ENCODE results near the gene ABLIM1. TPM values are rescaled to one million over a fixed set of nuclear protein-coding genes. Genes with fewer than 3 reads are reported as not detected.

The ABLIM1 gene
- total and polyA plus RNA-seq, 2 donors (not counting 1 experiment from before 2014, with no cell fraction given) = 5.3 to 13.6 TPM

DNA sequence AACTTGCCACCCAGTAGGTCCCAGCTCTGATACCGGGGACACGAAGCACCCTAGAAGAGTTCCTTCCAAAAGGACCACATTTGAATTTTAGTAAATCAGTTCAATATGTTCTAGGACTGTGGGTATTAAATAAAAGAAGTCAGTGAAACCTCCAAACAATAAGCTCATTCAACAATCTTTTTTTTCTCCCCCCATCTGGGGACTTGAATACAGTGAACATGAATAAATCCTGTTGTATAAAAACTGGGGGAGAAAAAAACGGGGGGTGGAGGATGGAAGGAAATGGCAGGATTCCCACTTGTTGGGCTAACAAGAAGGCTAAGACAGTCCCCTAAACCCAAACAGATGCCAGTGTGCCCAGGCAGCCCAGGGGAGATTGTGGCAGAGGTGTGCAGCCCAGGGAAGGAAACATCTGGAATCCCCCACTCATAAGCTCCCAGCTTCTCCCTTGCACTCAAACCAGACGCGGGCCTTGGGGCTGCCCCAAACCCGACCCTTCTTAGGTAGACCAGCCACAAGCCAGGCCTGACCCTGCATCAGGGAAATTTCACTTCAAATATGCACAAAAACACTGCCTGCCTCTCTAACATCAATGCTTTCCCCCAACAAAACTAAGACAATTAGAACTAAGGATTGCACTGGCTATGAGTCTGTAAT is 262.6 kb downstream of the ABLIM1 start:
- H3K9ac ChIP-seq (ENCODE audit: insufficient read depth, low read length) = no peak overlapping the region
- no peaks in the 10 kb centered on the region for H3K27me3 ChIP-seq (ENCODE audit: control insufficient read depth, insufficient read depth, low read length)
- TF ChIP-seq EZH2 (IDR thresholded peaks at IDR 0.05; ENCODE audit: low read length, missing control alignments) = no peak
- H3K4me1 ChIP-seq (ENCODE audit: control insufficient read depth, extremely low read depth, insufficient read depth, low read length) = peaks cover 23% of the 10 kb centered on the region
- H3K4me2 ChIP-seq (ENCODE audit: extremely low read depth, insufficient read depth, low read length) = no peak overlapping the region
- DNase-seq (ENCODE audit: low read depth in 2 of 2) = no peak
- H3K9me3 ChIP-seq (ENCODE audit: control insufficient read depth, insufficient read depth, low read depth, low read length) = no peaks in the 10 kb centered on the region
- H3K4me3 ChIP-seq (replicated peaks in 1 of 4; ENCODE audit: control extremely low read depth in 1 of 4, insufficient read depth in 1 of 4, low read depth in 3 of 4, low read length in 4 of 4) = no peak overlapping the region
- H3K36me3 ChIP-seq (ENCODE audit: control insufficient read depth, insufficient read depth, low read length) = no peaks in the 10 kb centered on the region
- no peak overlapping the region for H3K27ac ChIP-seq (ENCODE audit: insufficient read depth, low read length)
- H2AFZ ChIP-seq (ENCODE audit: low read length) = no peak overlapping the region
- H3K79me2 ChIP-seq (ENCODE audit: control insufficient read depth, insufficient read depth, low read length) = no peaks in the 10 kb centered on the region
- H4K20me1 ChIP-seq (ENCODE audit: control insufficient read depth, extremely low read depth, insufficient read depth, low read length) = no peaks in the 10 kb centered on the region

DNA sequence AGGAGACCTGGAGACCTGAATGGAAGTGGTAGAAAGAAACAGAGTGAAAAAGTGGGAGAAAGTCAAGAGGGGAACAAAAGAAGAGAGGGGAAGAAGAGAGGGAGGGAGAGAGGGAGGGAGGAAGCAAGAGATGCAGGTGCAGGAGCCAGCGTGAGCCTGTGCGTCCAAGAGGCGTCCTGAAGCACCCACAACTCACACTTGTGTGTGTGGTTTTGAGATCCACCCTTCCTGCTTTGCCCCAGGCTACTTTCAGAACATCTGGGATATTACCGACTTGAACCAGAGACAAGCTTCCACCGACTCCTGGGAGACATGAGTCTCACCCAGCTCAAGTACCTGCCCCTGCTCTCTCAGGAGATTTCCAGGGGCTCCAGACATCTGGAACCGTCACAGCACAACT is 263.5 kb downstream of the ABLIM1 start:
- no peak for DNase-seq (ENCODE audit: low read depth in 2 of 2)
- Histone ChIP-seq H2AFZ (ENCODE audit: low read length) (no peak overlapping the region), H3K4me1 (ENCODE audit: control insufficient read depth, extremely low read depth, insufficient read depth, low read length) (peaks cover 15% of the 10 kb centered on the region), H3K9ac (ENCODE audit: insufficient read depth, low read length) (no peak overlapping the region), H3K4me3 (replicated peaks in 1 of 4; ENCODE audit: control extremely low read depth in 1 of 4, insufficient read depth in 1 of 4, low read depth in 3 of 4, low read length in 4 of 4) (no peak overlapping the region), H4K20me1 (ENCODE audit: control insufficient read depth, extremely low read depth, insufficient read depth, low read length) (no peaks in the 10 kb centered on the region), H3K36me3 (ENCODE audit: control insufficient read depth, insufficient read depth, low read length) (no peaks in the 10 kb centered on the region), H3K9me3 (ENCODE audit: control insufficient read depth, insufficient read depth, low read depth, low read length) (no peaks in the 10 kb centered on the region), H3K79me2 (ENCODE audit: control insufficient read depth, insufficient read depth, low read length) (no peaks in the 10 kb centered on the region), H3K27me3 (ENCODE audit: control insufficient read depth, insufficient read depth, low read length) (no peaks in the 10 kb centered on the region), H3K4me2 (ENCODE audit: extremely low read depth, insufficient read depth, low read length) (no peak overlapping the region), H3K27ac (ENCODE audit: insufficient read depth, low read length) (no peak overlapping the region)
- TF ChIP-seq, protein P1, sequence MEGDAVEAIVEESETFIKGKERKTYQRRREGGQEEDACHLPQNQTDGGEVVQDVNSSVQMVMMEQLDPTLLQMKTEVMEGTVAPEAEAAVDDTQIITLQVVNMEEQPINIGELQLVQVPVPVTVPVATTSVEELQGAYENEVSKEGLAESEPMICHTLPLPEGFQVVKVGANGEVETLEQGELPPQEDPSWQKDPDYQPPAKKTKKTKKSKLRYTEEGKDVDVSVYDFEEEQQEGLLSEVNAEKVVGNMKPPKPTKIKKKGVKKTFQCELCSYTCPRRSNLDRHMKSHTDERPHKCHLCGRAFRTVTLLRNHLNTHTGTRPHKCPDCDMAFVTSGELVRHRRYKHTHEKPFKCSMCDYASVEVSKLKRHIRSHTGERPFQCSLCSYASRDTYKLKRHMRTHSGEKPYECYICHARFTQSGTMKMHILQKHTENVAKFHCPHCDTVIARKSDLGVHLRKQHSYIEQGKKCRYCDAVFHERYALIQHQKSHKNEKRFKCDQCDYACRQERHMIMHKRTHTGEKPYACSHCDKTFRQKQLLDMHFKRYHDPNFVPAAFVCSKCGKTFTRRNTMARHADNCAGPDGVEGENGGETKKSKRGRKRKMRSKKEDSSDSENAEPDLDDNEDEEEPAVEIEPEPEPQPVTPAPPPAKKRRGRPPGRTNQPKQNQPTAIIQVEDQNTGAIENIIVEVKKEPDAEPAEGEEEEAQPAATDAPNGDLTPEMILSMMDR (conservative IDR thresholded peaks at IDR 0.05 in 1 of 2, IDR thresholded peaks at IDR 0.05 in 1 of 2; ENCODE audit: low read depth in 1 of 2, low read length in 2 of 2) = no peak
- TF ChIP-seq EZH2 (IDR thresholded peaks at IDR 0.05; ENCODE audit: low read length, missing control alignments) = no peak

DNA sequence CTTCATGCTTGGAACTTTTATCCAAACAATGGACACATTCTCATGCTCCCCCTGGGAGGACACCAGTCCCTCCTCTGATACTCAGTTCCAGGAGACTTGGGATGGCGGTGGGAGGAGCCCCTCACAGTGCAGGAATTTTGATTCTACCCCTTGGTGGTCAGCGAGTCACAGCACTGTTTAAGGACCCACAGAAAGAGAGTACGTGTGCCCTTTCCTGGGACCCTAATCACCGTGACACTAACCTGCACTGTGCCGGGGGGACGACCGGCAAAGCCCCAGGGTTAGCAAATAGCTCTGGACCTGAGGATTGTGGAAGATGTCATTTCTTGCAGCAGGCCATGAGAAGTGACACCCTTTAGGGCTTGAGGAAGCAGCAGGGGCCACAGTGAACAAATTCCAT is 264.2 kb downstream of the ABLIM1 start:
- Histone ChIP-seq H3K4me1 (ENCODE audit: control insufficient read depth, extremely low read depth, insufficient read depth, low read length) (peaks cover 12% of the 10 kb centered on the region), H3K79me2 (ENCODE audit: control insufficient read depth, insufficient read depth, low read length) (no peaks in the 10 kb centered on the region), H3K36me3 (ENCODE audit: control insufficient read depth, insufficient read depth, low read length) (no peaks in the 10 kb centered on the region), H2AFZ (ENCODE audit: low read length) (no peak overlapping the region), H3K27ac (ENCODE audit: insufficient read depth, low read length) (no peak overlapping the region), H4K20me1 (ENCODE audit: control insufficient read depth, extremely low read depth, insufficient read depth, low read length) (no peaks in the 10 kb centered on the region), H3K27me3 (ENCODE audit: control insufficient read depth, insufficient read depth, low read length) (no peaks in the 10 kb centered on the region), H3K4me2 (ENCODE audit: extremely low read depth, insufficient read depth, low read length) (no peak overlapping the region), H3K9me3 (ENCODE audit: control insufficient read depth, insufficient read depth, low read depth, low read length) (no peaks in the 10 kb centered on the region), H3K4me3 (replicated peaks in 1 of 4; ENCODE audit: control extremely low read depth in 1 of 4, insufficient read depth in 1 of 4, low read depth in 3 of 4, low read length in 4 of 4) (no peak overlapping the region), H3K9ac (ENCODE audit: insufficient read depth, low read length) (no peak overlapping the region)
- no peak for DNase-seq (ENCODE audit: low read depth in 2 of 2)
- TF ChIP-seq, protein P1 (conservative IDR thresholded peaks at IDR 0.05 in 1 of 2, IDR thresholded peaks at IDR 0.05 in 1 of 2; ENCODE audit: low read depth in 1 of 2, low read length in 2 of 2) = no peak
- TF ChIP-seq EZH2 (IDR thresholded peaks at IDR 0.05; ENCODE audit: low read length, missing control alignments) = no peak

Measured in fibroblast of lung (primary cell).